PFSK-1 (cell line): ENCODE results near the gene TNNC1.

Source experiments
- POLR2AphosphoS5 ChIP-seq: IDR thresholded peaks from 2 replicates; pipeline ENCODE4 v1.6.1; 2012; ENCODE audit warnings: low read depth, mild to moderate bottlenecking, control low read depth, low read length, moderate library complexity
- SIN3A ChIP-seq: IDR thresholded peaks from 2 replicates; pipeline ENCODE4 v1.6.1; 2012; ENCODE audit warnings: mild to moderate bottlenecking, low read length, moderate library complexity, borderline replicate concordance; ENCODE audit not compliant: insufficient read depth
- TAF1 ChIP-seq: IDR thresholded peaks from 2 replicates; pipeline ENCODE4 v1.6.1; 2012; ENCODE audit warnings: low read length, control low read depth, borderline replicate concordance; ENCODE audit not compliant: insufficient read depth
- TF ChIP-seq, protein P1 (sequence below), 2 experiments: IDR thresholded peaks; 2 replicates each; pipeline versions ENCODE4 v1.6.1 to v1.8.0; 2011 to 2012; ENCODE audit warnings: low read depth in 2 of 2, low read length in 2 of 2, control low read depth in 1 of 2, inconsistent platforms in 1 of 2, mild to moderate bottlenecking in 1 of 2, moderate library complexity in 1 of 2; ENCODE audit not compliant: insufficient read depth in 1 of 2

DNA sequence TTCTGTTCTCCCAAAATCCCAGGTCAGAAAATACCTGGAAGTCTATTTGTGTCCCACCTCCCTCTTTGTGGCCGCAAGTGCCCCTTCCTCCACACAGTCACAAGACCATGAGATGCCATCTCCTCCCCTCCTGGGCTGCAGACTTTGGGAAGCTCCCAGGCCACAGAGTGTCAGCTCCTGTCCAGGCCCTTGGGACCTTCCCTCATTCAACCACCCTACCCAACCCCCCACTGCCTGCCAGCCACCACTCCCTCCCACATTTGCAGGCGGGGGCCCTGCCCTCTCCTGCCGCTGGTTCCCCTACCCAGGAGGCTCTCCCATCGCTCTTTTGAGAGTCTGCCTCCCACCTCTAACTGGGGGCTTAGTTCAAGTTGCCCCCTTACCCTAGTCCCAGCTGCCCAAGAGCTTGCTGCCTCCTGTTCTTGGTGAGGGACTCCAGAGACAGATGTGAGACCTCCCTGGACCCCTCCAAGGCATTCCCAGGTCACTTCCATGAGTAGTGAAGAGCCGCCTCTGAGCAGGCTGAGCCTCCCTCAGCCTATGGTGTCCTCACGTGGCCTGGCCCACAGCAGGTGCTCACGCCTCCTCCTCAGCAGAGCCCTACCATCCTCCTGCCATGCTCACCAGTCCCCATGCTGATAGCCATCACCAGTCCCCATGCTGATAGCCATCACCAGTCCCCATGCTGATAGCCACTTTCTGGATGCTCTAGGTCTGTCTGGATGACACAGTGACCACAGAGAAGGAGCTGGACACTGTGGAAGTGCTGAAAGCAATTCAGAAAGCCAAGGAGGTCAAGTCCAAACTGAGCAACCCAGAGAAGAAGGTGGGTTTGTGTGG, 25.4 kb upstream of the TNNC1 start:
- TF ChIP-seq POLR2AphosphoS5 (no peak), TAF1 (no peak), SIN3A (no peak)
- TF ChIP-seq, protein P1, sequence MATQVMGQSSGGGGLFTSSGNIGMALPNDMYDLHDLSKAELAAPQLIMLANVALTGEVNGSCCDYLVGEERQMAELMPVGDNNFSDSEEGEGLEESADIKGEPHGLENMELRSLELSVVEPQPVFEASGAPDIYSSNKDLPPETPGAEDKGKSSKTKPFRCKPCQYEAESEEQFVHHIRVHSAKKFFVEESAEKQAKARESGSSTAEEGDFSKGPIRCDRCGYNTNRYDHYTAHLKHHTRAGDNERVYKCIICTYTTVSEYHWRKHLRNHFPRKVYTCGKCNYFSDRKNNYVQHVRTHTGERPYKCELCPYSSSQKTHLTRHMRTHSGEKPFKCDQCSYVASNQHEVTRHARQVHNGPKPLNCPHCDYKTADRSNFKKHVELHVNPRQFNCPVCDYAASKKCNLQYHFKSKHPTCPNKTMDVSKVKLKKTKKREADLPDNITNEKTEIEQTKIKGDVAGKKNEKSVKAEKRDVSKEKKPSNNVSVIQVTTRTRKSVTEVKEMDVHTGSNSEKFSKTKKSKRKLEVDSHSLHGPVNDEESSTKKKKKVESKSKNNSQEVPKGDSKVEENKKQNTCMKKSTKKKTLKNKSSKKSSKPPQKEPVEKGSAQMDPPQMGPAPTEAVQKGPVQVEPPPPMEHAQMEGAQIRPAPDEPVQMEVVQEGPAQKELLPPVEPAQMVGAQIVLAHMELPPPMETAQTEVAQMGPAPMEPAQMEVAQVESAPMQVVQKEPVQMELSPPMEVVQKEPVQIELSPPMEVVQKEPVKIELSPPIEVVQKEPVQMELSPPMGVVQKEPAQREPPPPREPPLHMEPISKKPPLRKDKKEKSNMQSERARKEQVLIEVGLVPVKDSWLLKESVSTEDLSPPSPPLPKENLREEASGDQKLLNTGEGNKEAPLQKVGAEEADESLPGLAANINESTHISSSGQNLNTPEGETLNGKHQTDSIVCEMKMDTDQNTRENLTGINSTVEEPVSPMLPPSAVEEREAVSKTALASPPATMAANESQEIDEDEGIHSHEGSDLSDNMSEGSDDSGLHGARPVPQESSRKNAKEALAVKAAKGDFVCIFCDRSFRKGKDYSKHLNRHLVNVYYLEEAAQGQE (IDR thresholded peaks at IDR 0.05; ENCODE audit: insufficient read depth in 1 of 2, low read depth in 2 of 2, low read length in 2 of 2): no peak
